GM19099 (cell line): ENCODE measurements around the gene POP7.

Experiments
- POLR2A ChIP-seq: IDR thresholded peaks from 3 replicates; pipeline ENCODE4 v1.6.1; 2011; ENCODE audit warnings: low read depth; ENCODE audit not compliant: insufficient read length; ENCODE audit errors: extremely low read depth

The POP7 gene

GRCh38 chr7:100705320-100705752 is 585 bp upstream of the POP7 start:
- no peak for TF ChIP-seq POLR2A

- no peak for TF ChIP-seq POLR2A
Measured at GRCh38 chr7:100706672-100707311, 871 bp downstream of the POP7 start.

DNA sequence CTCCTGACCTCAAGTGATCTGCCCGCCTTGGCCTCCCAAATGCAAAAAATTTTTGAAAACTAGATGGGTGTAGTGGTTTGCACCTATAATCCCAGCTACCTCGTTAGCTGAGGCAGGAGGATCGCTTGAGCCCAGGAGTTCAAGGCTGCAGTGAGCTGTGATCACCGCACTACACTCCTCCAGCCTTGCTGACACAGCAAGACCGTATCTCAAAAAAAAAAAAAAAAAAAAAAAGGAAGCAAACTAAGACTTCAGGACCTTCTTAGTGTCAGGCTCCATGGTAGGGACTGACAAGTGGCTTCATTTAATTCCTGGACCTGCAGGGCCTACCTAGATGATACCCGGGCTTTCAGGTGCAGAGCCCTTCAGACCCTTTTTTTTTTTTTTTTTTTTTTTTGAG is 2.5 kb downstream of the POP7 start:
- TF ChIP-seq POLR2A, result no peak

- no peak for TF ChIP-seq POLR2A
Measured at GRCh38 chr7:100710452-100710851, 4.5 kb downstream of the POP7 start.

DNA sequence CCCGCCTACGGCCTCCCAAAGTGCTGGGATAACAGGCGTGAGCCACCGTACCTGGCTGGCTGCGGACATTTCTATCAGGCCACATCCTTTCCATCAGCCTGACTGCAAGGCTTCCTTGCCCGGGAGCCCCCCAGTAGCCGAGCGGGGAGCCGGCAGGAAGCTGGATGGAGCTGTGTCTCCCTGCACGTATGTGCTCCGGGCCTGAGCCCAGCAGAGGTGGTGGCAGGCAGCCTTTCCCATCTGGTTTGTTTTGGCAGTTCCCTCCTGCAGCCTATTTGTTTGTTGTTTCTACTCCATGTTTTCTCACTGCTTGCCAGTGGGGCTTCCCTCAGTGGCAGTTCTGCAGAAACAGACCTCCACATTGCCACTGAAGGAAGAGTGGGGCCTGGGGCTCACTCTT is 5.4 kb downstream of the POP7 start:
- TF ChIP-seq POLR2A, result no peak

DNA sequence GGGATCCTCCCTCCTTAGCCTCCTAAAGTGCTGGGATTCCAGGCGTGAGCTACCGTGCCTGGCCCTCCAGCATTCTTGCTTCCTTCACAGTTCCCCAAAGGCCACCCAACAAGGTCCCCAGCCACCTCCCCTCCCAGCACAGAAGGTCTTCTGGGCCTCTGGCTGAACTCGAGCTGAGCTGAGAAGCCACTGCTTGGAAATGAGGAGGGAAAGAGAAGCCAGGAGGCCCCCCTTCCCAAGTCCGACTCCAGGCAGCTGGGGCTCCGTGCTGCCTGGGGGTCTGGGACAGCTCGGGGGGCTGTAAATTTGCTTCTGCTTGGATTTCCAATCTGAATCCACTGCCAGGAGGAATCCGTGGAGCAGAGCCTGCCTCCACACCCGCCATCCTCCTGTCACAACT is 8.8 kb downstream of the POP7 start:
- no peak for TF ChIP-seq POLR2A

DNA sequence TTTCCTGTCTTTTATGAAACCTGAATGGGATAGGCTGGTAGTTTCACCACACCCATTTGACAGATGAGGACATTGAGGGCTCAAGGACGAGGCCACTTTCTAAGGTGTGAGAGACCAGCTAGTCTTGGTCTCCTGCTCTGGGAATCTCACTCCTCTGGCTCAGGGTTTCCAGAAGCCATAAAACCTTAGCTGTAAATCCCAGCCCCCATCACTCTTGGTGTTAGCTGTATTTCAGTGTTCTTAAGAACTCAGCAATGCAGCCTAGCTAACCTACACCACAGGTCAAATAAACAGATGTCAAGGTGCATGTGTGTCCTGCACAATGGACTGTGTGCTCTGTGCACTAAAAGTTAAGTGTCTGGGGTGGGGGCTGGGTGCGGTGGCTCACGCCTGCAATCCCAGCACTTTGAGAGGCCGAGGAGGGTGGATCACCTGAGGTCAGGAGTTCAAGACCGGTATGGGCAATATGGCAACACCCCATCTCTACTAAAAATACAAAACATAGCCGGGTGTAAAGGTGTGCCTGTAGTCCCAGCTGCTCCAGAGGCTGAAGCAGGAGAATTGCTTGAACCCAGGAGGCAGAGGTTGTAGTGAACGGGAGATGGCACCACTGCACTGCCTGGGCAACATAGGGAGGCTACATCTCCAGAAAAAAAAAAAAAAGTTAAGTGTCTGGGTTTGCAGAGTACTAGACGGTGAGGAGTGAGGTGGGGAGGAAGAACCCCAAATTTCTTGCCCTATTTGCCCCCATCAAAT is 13.8 kb downstream of the POP7 start:
- TF ChIP-seq POLR2A, result no peak

DNA sequence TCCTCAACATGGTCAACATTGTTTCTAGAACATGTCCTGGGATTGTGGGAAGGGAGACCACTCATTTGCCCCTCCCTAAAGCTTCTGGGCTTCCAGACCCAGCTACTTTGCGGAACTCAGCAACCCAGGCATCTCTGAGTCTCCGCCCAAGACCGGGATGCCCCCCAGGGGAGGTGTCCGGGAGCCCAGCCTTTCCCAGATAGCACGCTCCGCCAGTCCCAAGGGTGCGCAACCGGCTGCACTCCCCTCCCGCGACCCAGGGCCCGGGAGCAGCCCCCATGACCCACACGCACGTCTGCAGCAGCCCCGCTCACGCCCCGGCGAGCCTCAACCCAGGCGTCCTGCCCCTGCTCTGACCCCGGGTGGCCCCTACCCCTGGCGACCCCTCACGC is 14.4 kb downstream of the POP7 start, which contains the start of gene EPO:
EPO (plus strand) TSS at position 190 of the 392 bp plus-strand sequence. CDS start 513 bp downstream, outside the sequence.
- TF ChIP-seq POLR2A, result no peak

- TF ChIP-seq POLR2A, result no peak
Measured at GRCh38 chr7:100720671-100721504, 15.0 kb downstream of the POP7 start.

DNA sequence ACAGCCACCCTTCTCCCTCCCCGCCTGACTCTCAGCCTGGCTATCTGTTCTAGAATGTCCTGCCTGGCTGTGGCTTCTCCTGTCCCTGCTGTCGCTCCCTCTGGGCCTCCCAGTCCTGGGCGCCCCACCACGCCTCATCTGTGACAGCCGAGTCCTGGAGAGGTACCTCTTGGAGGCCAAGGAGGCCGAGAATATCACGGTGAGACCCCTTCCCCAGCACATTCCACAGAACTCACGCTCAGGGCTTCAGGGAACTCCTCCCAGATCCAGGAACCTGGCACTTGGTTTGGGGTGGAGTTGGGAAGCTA is 15.5 kb downstream of the POP7 start:
- no peak for TF ChIP-seq POLR2A

- TF ChIP-seq POLR2A, result no peak
Measured at GRCh38 chr7:100722480-100723212, 16.7 kb downstream of the POP7 start.

DNA sequence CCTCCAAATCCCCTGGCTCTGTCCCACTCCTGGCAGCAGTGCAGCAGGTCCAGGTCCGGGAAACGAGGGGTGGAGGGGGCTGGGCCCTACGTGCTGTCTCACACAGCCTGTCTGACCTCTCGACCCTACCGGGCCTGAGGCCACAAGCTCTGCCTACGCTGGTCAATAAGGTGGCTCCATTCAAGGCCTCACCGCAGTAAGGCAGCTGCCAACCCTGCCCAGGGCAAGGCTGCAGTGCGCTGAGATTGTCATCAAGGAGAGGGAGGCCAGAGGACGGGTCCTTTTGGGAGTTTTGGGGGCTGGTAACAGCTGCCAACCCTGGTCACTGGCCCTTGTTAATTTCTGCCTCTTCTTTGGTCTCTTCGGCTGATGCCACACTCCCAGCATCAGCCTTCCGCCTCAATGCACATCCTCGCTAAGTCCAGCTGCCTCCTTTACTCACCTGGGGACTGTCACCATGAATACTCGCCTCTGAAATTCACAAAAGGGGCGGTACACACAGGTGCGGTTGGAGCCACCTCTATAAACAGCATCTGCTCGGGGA is 17.9 kb downstream of the POP7 start:
- TF ChIP-seq POLR2A, result no peak

GRCh38 chr7:100726996-100727761 is 21.3 kb downstream of the POP7 start:
- no peak for TF ChIP-seq POLR2A

GRCh38 chr7:100728196-100728595 is 22.3 kb downstream of the POP7 start:
- no peak for TF ChIP-seq POLR2A
